DMS53 treated with DMSO at 0.1 percent for 48 hours (cell line): Measurements from ENCODE around the gene PERM1.
"Not testable (repeated sequence)": the region's sequence is repeated elsewhere in the genome, so short reads cannot be mapped to it uniquely, and the experiment has no call there.

Experiments
- DNase-seq: peaks from one replicate; lab custom pipeline; 2025; ENCODE audit not compliant: unreplicated experiment; lab: John Stamatoyannopoulos, UW

Gene PERM1

DNA sequence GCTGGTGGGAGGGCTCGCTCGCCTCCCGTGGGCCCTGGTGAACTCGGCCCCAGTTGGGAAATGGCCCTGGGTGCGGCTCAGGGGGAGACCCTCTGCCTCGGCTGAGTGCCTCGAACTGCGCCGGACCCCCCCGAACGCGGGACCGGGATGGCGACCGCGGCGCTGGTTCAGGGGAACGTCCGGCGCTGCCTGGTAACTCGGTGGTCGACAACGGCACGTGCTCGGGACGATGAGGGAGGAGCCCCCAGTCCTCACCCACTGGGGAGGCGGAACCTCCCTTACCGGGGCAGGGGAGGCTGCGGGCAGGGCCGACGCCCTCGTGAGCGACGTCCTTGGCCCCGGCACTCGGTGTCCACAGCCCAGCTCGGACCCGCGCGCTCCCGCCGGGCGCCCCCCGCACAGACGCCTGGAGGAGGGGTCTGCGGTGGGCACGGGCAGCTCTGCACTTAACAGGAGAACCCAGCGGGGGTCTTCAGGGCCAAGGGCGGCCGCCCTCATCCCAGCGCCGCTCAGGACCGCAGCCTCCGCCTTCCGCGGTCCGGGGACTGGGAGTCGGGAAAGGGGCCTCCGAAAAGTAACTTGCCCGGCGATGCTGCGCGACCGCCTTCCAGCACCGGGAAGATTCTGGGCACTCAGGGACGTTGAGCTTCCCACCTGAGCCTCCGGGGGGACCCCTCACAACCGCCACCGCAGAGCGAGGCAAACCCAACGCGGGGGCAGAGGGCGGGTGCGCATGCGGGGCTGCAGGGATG lies 16.3 kb upstream of the PERM1 start:
- no peak for DNase-seq

DNA sequence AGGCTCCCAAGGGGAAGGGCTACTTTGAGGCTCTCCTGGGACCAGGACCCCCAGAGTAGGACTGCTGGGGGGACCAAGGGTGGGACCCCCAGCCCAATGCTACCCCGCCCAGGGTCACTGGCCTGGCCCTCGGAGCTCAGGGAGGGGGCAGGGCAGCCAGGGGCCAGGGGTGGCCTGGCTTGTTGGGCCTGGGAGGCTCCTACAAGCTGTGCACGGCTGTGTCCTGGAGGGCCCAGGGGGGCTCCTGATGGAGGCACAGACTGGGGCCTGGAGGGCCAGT lies 15.8 kb upstream of the PERM1 start:
- DNase-seq, result no peak

DNA sequence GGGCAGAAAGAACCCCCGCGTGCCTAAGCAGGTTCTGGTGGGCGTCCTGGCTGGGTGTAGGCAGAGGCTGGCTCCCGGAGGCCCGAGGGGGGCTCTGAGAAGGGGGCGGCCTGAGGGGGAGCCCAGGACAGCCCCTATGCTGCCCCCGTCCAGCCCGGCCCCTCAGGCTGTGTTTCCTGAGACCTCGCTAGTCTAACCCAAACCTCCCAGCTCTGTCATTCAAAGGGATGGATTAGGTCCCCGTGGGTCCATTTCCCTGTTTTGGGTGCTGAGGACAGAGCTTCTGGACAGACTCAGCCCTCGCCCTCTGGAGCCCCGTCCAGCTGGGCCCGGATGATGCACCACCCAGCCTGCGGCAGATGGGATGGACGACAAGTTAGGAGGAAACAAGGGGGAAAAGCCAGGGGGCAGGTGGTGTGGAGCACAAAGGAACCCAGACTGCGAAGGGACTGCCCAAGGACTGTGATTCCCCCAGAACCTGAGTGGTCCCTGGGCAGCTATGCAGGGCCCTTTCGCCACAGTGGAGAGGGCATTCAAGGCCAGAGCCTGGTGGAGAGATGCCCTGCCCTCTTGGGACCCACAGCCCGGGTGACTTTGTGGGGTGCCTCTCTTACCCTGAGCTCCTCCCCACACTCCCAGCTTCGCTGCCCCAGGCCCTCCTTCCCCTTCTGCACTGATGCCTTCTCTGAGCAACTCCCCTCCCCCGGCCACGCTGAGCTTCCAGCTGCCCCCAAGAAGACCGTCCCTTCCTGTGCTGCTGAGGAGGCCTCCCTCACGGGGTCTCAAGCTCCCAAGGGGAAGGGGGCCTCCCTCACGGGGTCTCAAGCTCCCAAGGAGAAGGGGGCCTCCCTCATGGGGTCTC lies 15.2 kb upstream of the PERM1 start:
- DNase-seq, result no peak

GRCh38 chr1:995665-996633 lies 14.1 kb upstream of the PERM1 start:
- no peak for DNase-seq

GRCh38 chr1:994546-994945 lies 12.7 kb upstream of the PERM1 start:
- DNase-seq, result not testable (repeated sequence)

DNA sequence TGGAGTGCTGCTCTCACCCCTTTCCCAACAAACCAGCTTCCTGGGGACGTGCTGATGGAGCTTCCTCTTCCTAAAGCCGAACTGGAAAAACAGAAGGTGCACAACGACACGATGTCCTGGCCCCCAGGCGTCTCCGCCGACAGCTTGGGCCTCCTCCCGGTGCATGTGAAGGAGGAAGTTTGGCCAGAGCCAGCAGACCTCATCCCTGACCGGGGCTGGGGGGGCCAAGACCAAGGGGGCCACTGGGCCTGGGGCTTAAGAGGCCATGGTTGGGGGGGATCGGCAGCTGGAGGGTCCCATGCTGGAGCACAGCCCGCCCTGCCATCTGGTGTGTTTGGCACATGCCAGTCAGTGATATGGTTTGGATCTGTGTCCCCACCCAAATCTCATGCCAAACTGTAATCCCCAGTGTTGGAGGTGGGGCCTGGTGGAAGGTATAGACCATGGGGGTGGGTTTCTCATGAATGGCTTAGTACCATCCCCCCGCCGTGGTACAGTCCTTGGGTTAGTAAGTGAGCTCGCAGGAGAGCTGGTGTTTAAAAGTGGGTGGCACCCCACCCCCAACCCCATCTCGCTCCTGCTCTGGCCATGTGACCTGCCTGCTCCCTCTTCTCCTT lies 11.6 kb upstream of the PERM1 start:
- DNase-seq, result no peak

GRCh38 chr1:992362-992761 lies 10.5 kb upstream of the PERM1 start:
- DNase-seq, result no peak

GRCh38 chr1:991895-992294 lies 10.0 kb upstream of the PERM1 start:
- DNase-seq, result no peak

DNA sequence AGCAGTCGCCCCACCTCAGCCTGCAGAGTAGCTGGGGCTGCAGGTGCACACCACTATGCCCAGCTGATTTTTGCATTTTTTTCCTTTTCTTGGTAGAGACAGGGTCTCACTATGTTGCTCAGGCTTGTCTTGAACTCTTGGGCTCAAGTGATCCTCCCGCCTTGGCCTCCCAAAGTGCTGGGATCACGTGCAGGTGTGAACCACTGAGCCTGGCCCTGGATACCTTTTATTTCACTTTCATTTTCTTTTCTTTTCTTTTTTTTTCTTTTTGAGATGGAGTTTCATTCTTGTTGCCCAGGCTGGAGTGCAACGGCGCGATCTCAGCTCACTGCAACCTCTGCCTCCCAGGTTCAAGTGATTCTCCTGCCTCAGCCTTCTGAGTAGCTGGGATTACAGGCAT lies 9.4 kb upstream of the PERM1 start:
- not testable (repeated sequence) for DNase-seq

DNA sequence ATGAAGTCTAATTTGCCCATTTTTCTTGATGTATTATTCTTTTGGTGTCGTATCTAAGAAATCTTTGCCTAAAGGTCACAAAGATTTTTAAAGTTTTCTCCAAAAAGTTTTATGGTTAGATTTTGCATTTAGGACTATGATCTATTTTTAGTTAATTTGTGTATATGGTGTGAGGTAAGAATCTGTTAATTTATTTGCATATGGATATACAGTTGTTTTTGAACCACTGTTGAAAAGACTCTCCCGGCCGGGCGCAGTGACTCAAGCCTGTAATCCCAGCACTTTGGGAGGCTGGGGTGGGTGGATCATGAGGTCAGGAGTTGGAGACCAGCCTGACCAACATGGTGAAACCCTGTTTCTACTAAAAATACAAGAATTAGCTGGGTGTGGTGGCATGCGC lies 6.2 kb upstream of the PERM1 start:
- not testable (repeated sequence) for DNase-seq

- no peak for DNase-seq
Observed at GRCh38 chr1:985126-985525, 3.2 kb upstream of the PERM1 start.

DNA sequence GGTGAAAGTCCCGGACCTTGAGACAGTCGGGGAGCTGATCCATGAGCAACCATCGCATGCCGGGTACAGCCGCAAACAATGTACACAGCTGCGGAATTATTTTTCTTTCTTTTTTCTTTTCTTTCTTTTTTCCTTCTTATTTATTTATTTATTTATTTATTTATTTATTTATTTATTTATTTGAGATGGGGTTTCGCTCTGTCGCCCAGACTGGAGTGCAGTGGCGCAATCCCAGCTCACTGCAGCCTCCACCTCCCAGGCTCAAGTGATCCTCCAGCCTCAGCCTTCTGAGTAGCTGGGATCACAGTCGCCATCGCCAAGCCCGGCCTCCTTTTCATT lies 2.6 kb upstream of the PERM1 start:
- DNase-seq, result no peak

DNA sequence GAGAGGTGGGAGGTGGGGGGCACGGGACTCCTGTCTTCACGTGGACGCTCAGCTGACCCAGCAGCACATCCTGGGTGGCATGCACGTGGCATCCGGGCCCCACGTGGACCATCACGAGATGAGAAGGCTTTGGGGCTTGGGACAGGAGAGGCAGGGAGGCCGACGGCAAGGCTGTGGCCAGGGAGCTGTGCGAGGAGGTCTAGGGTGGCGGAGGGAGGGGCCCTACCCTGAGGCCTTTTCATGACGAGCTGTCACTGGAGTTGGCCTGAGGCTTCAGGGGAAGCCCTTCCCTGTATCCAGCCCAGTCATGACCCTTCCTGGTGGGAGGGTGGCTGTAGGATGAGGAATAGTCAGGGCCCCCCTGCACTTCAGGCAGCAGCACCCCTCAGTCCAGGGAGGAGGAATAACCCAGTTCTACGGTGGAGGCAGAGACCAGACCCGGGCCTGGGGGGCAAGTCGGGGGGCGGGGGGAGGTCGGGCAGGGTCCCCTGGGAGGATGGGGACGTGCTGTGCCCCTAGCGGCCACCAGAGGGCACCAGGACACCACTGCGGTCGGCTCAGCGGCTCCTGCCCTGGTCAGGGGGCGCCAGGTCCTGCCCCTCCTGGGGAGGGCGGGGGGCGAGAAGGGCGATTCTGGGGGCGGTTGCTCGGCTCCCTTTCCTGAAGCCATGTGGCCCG lies 2.0 kb upstream of the PERM1 start:
- DNase-seq, result no peak

GRCh38 chr1:982765-983436 lies 1.0 kb upstream of the PERM1 start:
- no peak for DNase-seq

- DNase-seq, result no peak
Observed at GRCh38 chr1:981491-981954, 370 bp downstream of the PERM1 start.

- DNase-seq, result no peak
Observed at GRCh38 chr1:980602-981395, 1.1 kb downstream of the PERM1 start.

DNA sequence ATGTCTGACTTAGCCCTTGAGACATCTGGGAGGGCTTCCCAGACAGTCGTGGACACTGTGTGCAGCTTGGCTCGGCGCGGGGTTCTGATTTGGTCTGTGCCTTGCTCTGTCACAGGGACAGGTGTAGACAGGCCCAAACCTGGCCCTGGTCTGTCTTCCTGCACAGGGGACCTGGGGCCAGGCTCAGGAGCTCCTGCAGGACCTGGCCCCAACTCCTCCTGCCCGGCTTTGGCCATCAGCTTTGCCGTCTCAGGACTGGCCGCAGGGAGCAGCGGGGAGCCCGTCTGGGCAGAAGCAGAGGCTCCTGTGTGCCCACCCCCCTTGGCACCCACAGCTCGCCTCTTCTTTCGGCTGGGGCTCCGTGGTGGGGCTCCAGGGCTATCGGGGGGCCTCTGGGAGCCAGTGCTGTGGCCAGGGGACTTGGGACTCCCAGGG lies 1.7 kb downstream of the PERM1 start:
- no peak for DNase-seq

DNA sequence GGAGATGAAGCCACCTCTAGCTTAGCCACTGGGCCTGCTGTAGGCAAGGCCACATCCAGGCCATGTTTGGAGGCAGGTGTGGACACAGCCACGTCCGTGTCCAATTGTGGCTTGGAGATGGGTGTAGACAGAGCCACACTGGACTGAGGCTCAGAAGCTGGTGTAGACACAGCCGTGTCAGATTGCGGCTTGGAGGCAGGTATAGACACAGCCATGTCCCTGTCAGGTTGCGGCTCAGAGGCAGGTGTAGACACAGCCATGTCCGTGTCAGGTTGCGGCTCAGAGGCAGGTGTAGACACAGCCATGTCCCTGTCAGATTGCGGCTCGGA lies 2.2 kb downstream of the PERM1 start:
- no peak for DNase-seq
